IMR-90 (cell line): ENCODE data around the gene MMP25. TPM values are rescaled to one million over a fixed set of nuclear protein-coding genes. Genes with fewer than 3 reads are reported as not detected.

Source experiments
- ATAC-seq: fragments of 200-7000 bp; cut with Tn5 transposase; 2 replicates; pipeline ENCODE4 v1.9.1; 2020; ENCODE audit warnings: low read depth, mild to moderate bottlenecking, moderate library complexity
- BruUV-seq: library from RNA; stranded (reverse); fragments of 400-500 nt; replicated peaks from 2 replicates; lab custom pipeline; 2021; lab: Mats Ljungman, UMichigan
- CTCF ChIA-PET: fragments of 300-600 bp; formaldehyde crosslinking; extraction: SDS; loops from one replicate; lab custom pipeline; 2021; ENCODE audit warnings: antibody characterized with exemption; lab: Yijun Ruan, JAX
- POLR2A ChIA-PET: fragments of 300-600 bp; sonication (Branson Sonifier 250); formaldehyde crosslinking; loops from one replicate; lab custom pipeline; 2022; ENCODE audit warnings: antibody characterized with exemption; ENCODE audit not compliant: unreplicated experiment; lab: Charles Lee
- DNase-seq: peaks from one replicate; pipeline ENCODE4 v3.0.0; 2013
- H2AFZ ChIP-seq: replicated peaks from 2 replicates; pipeline ENCODE3; 2013; ENCODE audit warnings: low read length, mild to moderate bottlenecking; ENCODE audit not compliant: poor library complexity
- H2AK5ac ChIP-seq: 2 replicates; pipeline ENCODE4 v1.6.1; 2013; ENCODE audit warnings: low read depth, low read length, inconsistent platforms
- H2AK9ac ChIP-seq: replicated peaks from 2 replicates; pipeline ENCODE3; 2013; ENCODE audit warnings: mild to moderate bottlenecking, low read depth, low read length, moderate library complexity; ENCODE audit not compliant: poor library complexity
- H2BK120ac ChIP-seq: 2 replicates; pipeline ENCODE4 v1.6.1; 2013; ENCODE audit warnings: low read depth, low read length, inconsistent platforms
- H2BK15ac ChIP-seq: 3 replicates; pipeline ENCODE4 v1.6.1; 2013; ENCODE audit warnings: low read depth, low read length, inconsistent platforms
- H2BK20ac ChIP-seq: 2 replicates; pipeline ENCODE4 v1.6.1; 2013; ENCODE audit warnings: low read depth, mild to moderate bottlenecking, inconsistent platforms, low read length, moderate library complexity
- H2BK5ac ChIP-seq: 2 replicates; pipeline ENCODE4 v1.6.1; 2013; ENCODE audit warnings: mild to moderate bottlenecking, low read depth, low read length, inconsistent platforms; ENCODE audit not compliant: poor library complexity, severe bottlenecking
- H3K14ac ChIP-seq: replicated peaks from 2 replicates; pipeline ENCODE4 v1.6.1; 2013; ENCODE audit warnings: low read depth, low read length, inconsistent platforms
- H3K18ac ChIP-seq: 2 replicates; pipeline ENCODE4 v1.6.1; 2013; ENCODE audit warnings: low read depth, low read length, control low read depth
- H3K23ac ChIP-seq: 2 replicates; pipeline ENCODE4 v1.6.1; 2013; ENCODE audit warnings: low read depth, low read length, inconsistent platforms
- H3K27ac ChIP-seq: 2 replicates; pipeline ENCODE4 v1.5.1; 2013; ENCODE audit warnings: mild to moderate bottlenecking, control low read depth, low read length; ENCODE audit not compliant: insufficient read depth
- H3K27me3 ChIP-seq: 2 replicates; pipeline ENCODE4 v1.6.1; 2013; ENCODE audit warnings: low read length; ENCODE audit not compliant: control insufficient read depth, insufficient read depth
- H3K36me3 ChIP-seq: 2 replicates; pipeline ENCODE4 v1.6.1; 2013; ENCODE audit warnings: low read length, mixed read lengths; ENCODE audit not compliant: control insufficient read depth, insufficient read depth
- H3K4ac ChIP-seq: 2 replicates; pipeline ENCODE4 v1.6.1; 2013; ENCODE audit warnings: low read depth, low read length, inconsistent platforms
- H3K4me1 ChIP-seq: 2 replicates; pipeline ENCODE4 v1.6.1; 2013; ENCODE audit warnings: low read length, mixed read lengths; ENCODE audit not compliant: control insufficient read depth, insufficient read depth
- H3K4me2 ChIP-seq: 2 replicates; pipeline ENCODE4 v1.6.1; 2013; ENCODE audit warnings: low read depth, mild to moderate bottlenecking, control low read depth, low read length, moderate library complexity
- H3K4me3 ChIP-seq: 2 replicates; pipeline ENCODE4 v1.5.1; 2013; ENCODE audit warnings: low read depth, mild to moderate bottlenecking, control low read depth, low read length, moderate library complexity; ENCODE audit not compliant: insufficient read depth
- H3K56ac ChIP-seq: 2 replicates; pipeline ENCODE4 v1.6.1; 2013; ENCODE audit warnings: low read length, inconsistent platforms; ENCODE audit not compliant: insufficient read depth; ENCODE audit errors: extremely low read depth
- H3K79me1 ChIP-seq, 2 experiments: 2 replicates each; pipeline ENCODE4 v1.6.1; 2013; ENCODE audit warnings: low read length in 2 of 2, inconsistent platforms in 1 of 2, low read depth in 1 of 2
- H3K9ac ChIP-seq: 2 replicates; pipeline ENCODE4 v1.6.1; 2013; ENCODE audit warnings: low read depth, low read length, control low read depth
- H3K9me1 ChIP-seq: 2 replicates; pipeline ENCODE4 v1.6.1; 2013; ENCODE audit warnings: low read length, inconsistent platforms; ENCODE audit not compliant: insufficient read depth
- H3K9me3 ChIP-seq: 2 replicates; pipeline ENCODE4 v1.6.1; 2013; ENCODE audit warnings: low read length; ENCODE audit not compliant: control insufficient read depth, insufficient read depth
- H4K20me1 ChIP-seq: 2 replicates; pipeline ENCODE4 v1.6.1; 2013; ENCODE audit warnings: low read length, inconsistent platforms; ENCODE audit not compliant: insufficient read depth
- H4K5ac ChIP-seq: 2 replicates; pipeline ENCODE4 v1.6.1; 2013; ENCODE audit warnings: mild to moderate bottlenecking, low read depth, low read length, control low read depth
- H4K8ac ChIP-seq, 2 experiments: 2 replicates each; pipeline ENCODE4 v1.6.1; 2013; ENCODE audit warnings: low read depth in 2 of 2, low read length in 2 of 2, control low read depth in 1 of 2, inconsistent platforms in 1 of 2
- H4K91ac ChIP-seq: 2 replicates; pipeline ENCODE4 v1.6.1; 2013; ENCODE audit warnings: low read depth, low read length, inconsistent platforms; ENCODE audit not compliant: insufficient read depth
- CHD1 ChIP-seq: IDR thresholded peaks from 2 replicates; pipeline ENCODE4 v1.6.1; 2012; ENCODE audit warnings: low read depth, low read length, improper control_type of control experiment
- MAFK ChIP-seq: IDR thresholded peaks from 2 replicates; pipeline ENCODE4 v1.6.1; 2012; ENCODE audit warnings: low read depth, low read length, improper control_type of control experiment
- SMC3 ChIP-seq: fragments of 150-350 bp; IDR thresholded peaks from 2 replicates; pipeline ENCODE4 v1.6.1; 2016; ENCODE audit warnings: low read depth, mild to moderate bottlenecking, antibody characterized with exemption, low read length, moderate library complexity
- WGBS, 2 experiments: methylation state at CpG; one replicate each; pipeline versions ENCODE4 v1.1.5 to v1.1.7; 2013; ENCODE audit warnings: missing lambda C conversion rate in 2 of 2; ENCODE audit not compliant: insufficient read length in 1 of 2; ENCODE audit errors: extremely low coverage in 2 of 2; 5-methylcytosine and 5-hydroxymethylcytosine counted together
- dilution Hi-C: fragments of 300-500 bp; cut with HindIII; formaldehyde crosslinking; loops from one replicate; pipeline ENCODE4 v1.14.3; 2018; ENCODE audit warnings: low sequenced_read_pairs; ENCODE audit not compliant: unreplicated experiment
- in situ Hi-C: fragments of 300-500 bp; cut with MboI; formaldehyde crosslinking; loops from 3 replicates; pipeline ENCODE4 v1.14.3; 2019; ENCODE audit warnings: low sequenced_read_pairs, inconsistent platforms, mixed read lengths
- intact Hi-C: fragments of 100-400 bp; cut with micrococcal nuclease; formaldehyde crosslinking; loops from 2 replicates; pipeline ENCODE4 v1.10.0; 2022
- polyA plus RNA-seq, 3 experiments: library from polyadenylated mRNA; depleted of rRNA; stranded (reverse); fragments of >200 nt; gene quantifications; 2 replicates each; pipeline ENCODE4 v1.2.3, GENCODE V29; 2012; ENCODE audit warnings: low replicate concordance in 1 of 3
- total RNA-seq: library from RNA; depleted of rRNA; stranded (reverse); fragments of >200 nt; gene quantifications from 2 replicates; pipeline ENCODE4 v1.2.3, GENCODE V29; 2012
- TF ChIP-seq, protein P1 (sequence below): fragments of 150-350 bp; IDR thresholded peaks from 2 replicates; pipeline ENCODE4 v1.6.1; 2017; ENCODE audit warnings: mild to moderate bottlenecking, antibody characterized with exemption, low read length, low read depth
- TF ChIP-seq, protein P2 (sequence below): fragments of 150-350 bp; IDR thresholded peaks from 2 replicates; pipeline ENCODE4 v1.6.1; 2016; ENCODE audit warnings: low read depth, mild to moderate bottlenecking, low read length, moderate library complexity, borderline replicate concordance
- TF ChIP-seq, protein P3 (sequence below): conservative IDR thresholded peaks from 2 replicates; pipeline ENCODE4 v1.5.1; 2012; ENCODE audit warnings: mild to moderate bottlenecking, low read depth, low read length, improper control_type of control experiment

MMP25 gene
- total and polyA plus RNA-seq, 2 of the 4 experiments (the other 2 are of a cell fraction), result 0.07 TPM; not detected in 1

GRCh38 chr16:3097266-3097665 is 50.9 kb downstream of the MMP25 start:
- H3K56ac ChIP-seq, result no peak overlapping the region
- 20% methylated on average over 4 of the region's 8 CpGs; no CpG with 5 or more reads in 1 of the 2 experiments for WGBS, 2 experiments
- no TSS peak for BruUV-seq
- no peak overlapping the region for H2BK15ac ChIP-seq
- H3K27ac ChIP-seq, result no peak overlapping the region
- ATAC-seq (no peak), DNase-seq (no peak)
- no peaks in the 10 kb centered on the region for H3K36me3 ChIP-seq
- H2AFZ ChIP-seq, result peak overlapping the region; percentile 48
- H3K23ac ChIP-seq, result no peak overlapping the region
- no peaks in the 10 kb centered on the region for H4K20me1 ChIP-seq
- H2BK5ac ChIP-seq, result no peak overlapping the region
- H4K8ac ChIP-seq, result no peak overlapping the region
- H2BK20ac ChIP-seq, result no peak overlapping the region
- no peak overlapping the region for H2BK120ac ChIP-seq
- H3K14ac ChIP-seq, result no peak overlapping the region
- no peak overlapping the region for H3K4me2 ChIP-seq
- no peak overlapping the region for H2AK5ac ChIP-seq
- no peak overlapping the region for H3K4ac ChIP-seq
- no peak overlapping the region for H3K4me3 ChIP-seq
- ChIA-PET CTCF (no interaction called here), POLR2A (no interaction called here)
- H3K79me1 ChIP-seq, result no peaks in the 10 kb centered on the region
- no peak for TF ChIP-seq SMC3
- TF ChIP-seq, protein P1, sequence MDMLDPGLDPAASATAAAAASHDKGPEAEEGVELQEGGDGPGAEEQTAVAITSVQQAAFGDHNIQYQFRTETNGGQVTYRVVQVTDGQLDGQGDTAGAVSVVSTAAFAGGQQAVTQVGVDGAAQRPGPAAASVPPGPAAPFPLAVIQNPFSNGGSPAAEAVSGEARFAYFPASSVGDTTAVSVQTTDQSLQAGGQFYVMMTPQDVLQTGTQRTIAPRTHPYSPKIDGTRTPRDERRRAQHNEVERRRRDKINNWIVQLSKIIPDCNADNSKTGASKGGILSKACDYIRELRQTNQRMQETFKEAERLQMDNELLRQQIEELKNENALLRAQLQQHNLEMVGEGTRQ, result no peak
- TF ChIP-seq, protein P2, sequence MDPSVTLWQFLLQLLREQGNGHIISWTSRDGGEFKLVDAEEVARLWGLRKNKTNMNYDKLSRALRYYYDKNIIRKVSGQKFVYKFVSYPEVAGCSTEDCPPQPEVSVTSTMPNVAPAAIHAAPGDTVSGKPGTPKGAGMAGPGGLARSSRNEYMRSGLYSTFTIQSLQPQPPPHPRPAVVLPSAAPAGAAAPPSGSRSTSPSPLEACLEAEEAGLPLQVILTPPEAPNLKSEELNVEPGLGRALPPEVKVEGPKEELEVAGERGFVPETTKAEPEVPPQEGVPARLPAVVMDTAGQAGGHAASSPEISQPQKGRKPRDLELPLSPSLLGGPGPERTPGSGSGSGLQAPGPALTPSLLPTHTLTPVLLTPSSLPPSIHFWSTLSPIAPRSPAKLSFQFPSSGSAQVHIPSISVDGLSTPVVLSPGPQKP, result no peak
- TF ChIP-seq, protein P3, sequence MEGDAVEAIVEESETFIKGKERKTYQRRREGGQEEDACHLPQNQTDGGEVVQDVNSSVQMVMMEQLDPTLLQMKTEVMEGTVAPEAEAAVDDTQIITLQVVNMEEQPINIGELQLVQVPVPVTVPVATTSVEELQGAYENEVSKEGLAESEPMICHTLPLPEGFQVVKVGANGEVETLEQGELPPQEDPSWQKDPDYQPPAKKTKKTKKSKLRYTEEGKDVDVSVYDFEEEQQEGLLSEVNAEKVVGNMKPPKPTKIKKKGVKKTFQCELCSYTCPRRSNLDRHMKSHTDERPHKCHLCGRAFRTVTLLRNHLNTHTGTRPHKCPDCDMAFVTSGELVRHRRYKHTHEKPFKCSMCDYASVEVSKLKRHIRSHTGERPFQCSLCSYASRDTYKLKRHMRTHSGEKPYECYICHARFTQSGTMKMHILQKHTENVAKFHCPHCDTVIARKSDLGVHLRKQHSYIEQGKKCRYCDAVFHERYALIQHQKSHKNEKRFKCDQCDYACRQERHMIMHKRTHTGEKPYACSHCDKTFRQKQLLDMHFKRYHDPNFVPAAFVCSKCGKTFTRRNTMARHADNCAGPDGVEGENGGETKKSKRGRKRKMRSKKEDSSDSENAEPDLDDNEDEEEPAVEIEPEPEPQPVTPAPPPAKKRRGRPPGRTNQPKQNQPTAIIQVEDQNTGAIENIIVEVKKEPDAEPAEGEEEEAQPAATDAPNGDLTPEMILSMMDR, result no peak
- TF ChIP-seq MAFK, result no peak
- no peak for TF ChIP-seq CHD1
- no peak overlapping the region for H3K18ac ChIP-seq
- dilution Hi-C loops (no loop called here), intact Hi-C loops (no loop called here), in situ Hi-C loops (no loop called here)
- H2AK9ac ChIP-seq, result no peak overlapping the region
- peaks cover 17% of the 10 kb centered on the region for H3K9me1 ChIP-seq
- H3K9me3 ChIP-seq, result no peaks in the 10 kb centered on the region
- peaks cover 35% of the 10 kb centered on the region for H3K27me3 ChIP-seq
- H4K5ac ChIP-seq, result no peak overlapping the region
- no peak overlapping the region for H3K9ac ChIP-seq
- H4K91ac ChIP-seq, result no peak overlapping the region
- peaks cover 3% of the 10 kb centered on the region for H3K4me1 ChIP-seq
